Measurements from ENCODE around the gene ERVV-1. TPM values are rescaled to one million over a fixed set of nuclear protein-coding genes. Genes with fewer than 3 reads are reported as not detected.

Gene ERVV-1
- total and polyA plus RNA-seq, 2 of the 13 experiments (the other 11 are each of a cell fraction or from before 2014, with no cell fraction given) = not detected

DNA sequence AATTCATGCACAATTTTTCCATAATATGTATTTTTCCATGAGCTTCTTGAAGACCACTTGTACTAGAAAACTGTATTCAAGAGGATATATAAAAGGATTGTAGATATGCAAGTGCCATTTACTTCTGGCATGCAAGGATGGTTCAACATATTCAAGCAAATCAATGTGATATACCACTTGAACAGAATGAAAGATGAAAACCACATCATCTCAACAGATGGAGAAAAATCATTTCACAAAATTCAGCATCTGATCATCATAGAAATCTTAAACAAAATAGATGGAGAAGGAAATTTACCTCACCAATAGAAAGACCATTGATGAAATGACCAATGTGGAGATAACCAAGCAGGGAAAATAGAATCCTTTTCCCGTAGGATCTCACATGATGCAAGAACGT is 45.9 kb upstream of the ERVV-1 start:
- H2AFZ ChIP-seq (ENCODE audit: low read length) = no peak overlapping the region
- FAIRE-seq = no peak
- ChIA-PET CTCF (ENCODE audit: low intra/inter-chr PET ratio, low total read pairs) (no interaction called here), POLR2A (no interaction called here)
- no peak overlapping the region for H3K4me3 ChIP-seq (replicated peaks in 1 of 3; ENCODE audit: insufficient read depth in 1 of 3, low read depth in 2 of 3, low read length in 3 of 3)
- no peak for DNase-seq (ENCODE audit: low spot score)
- WGBS (ENCODE audit: low lambda C conversion rate) = 1% methylated on average over 2 of the region's 2 CpGs
- ATAC-seq = no peak
- no peaks in the 10 kb centered on the region for H3K27me3 ChIP-seq (ENCODE audit: control insufficient read depth in 1 of 2, insufficient read depth in 2 of 2, low read length in 2 of 2)
- no peaks in the 10 kb centered on the region for H4K20me1 ChIP-seq (ENCODE audit: insufficient read depth, low read length)
- H3K27ac ChIP-seq (ENCODE audit: extremely low read length, insufficient read depth, low read length) = no peak overlapping the region
- BruUV-seq (replicated peaks) = no TSS peak
- 0 out of 2 replicates have a peak, but pooled peaks cover 10% of the 10 kb centered on the region for H3K4me1 ChIP-seq (ENCODE audit: insufficient read depth, low read length)
- in situ Hi-C loops (cut with HindIII; ENCODE audit: extremely low pct_ligation_motif_present, low pct_unique_long_range_greater_than_20kb) = no loop called here
- intact Hi-C loops (cut with micrococcal nuclease; ENCODE audit: unreplicated experiment) = no loop called here
- TF ChIP-seq CCAR2 (optimal IDR thresholded peaks at IDR 0.05; ENCODE audit: low read depth, low read length) (no peak), MATR3 (CRISPR knock-in tag; IDR thresholded peaks at IDR 0.05) (no peak), ZNF17 (CRISPR knock-in tag; IDR thresholded peaks at IDR 0.05) (no peak), NR2F6 (IDR thresholded peaks at IDR 0.05) (no peak), NR2F6 (CRISPR knock-in tag; IDR thresholded peaks at IDR 0.05) (no peak)
- TF ChIP-seq, protein P1, sequence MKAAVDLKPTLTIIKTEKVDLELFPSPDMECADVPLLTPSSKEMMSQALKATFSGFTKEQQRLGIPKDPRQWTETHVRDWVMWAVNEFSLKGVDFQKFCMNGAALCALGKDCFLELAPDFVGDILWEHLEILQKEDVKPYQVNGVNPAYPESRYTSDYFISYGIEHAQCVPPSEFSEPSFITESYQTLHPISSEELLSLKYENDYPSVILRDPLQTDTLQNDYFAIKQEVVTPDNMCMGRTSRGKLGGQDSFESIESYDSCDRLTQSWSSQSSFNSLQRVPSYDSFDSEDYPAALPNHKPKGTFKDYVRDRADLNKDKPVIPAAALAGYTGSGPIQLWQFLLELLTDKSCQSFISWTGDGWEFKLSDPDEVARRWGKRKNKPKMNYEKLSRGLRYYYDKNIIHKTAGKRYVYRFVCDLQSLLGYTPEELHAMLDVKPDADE (CRISPR knock-in tag; IDR thresholded peaks at IDR 0.05) = no peak
- TF ChIP-seq, protein P2, sequence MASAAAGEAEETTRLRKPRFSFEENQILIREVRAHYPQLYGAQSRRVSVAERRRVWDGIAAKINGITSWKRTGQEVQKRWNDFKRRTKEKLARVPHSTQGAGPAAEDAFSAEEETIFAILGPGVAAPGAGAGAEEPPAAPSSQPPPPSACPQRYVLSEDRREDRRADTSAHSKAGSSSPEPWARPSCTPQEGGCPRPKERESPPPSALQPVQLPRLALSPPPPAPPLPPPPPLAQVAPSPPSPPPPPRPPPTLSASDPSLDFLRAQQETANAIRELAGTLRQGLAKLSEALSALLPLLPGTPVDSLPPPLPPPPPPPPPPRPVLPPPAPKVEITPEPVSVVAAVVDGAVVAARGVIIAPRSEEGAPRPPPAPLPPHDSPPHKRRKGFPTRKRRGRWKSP (CRISPR knock-in tag; IDR thresholded peaks at IDR 0.05) = no peak
- H3K9ac ChIP-seq (ENCODE audit: insufficient read depth, low read depth, low read length) = no peak overlapping the region
- peaks cover 32% of the 10 kb centered on the region for H3K9me3 ChIP-seq (ENCODE audit: low read length)
- no peak overlapping the region for H3K4me2 ChIP-seq (ENCODE audit: low read depth, low read length)
- H3K36me3 ChIP-seq (replicated peaks in 1 of 2; ENCODE audit: control insufficient read depth in 1 of 2, insufficient read depth in 2 of 2, low read length in 2 of 2) = no peaks in the 10 kb centered on the region
- no peaks in the 10 kb centered on the region for H3K79me2 ChIP-seq (ENCODE audit: insufficient read depth, low read length)

DNA sequence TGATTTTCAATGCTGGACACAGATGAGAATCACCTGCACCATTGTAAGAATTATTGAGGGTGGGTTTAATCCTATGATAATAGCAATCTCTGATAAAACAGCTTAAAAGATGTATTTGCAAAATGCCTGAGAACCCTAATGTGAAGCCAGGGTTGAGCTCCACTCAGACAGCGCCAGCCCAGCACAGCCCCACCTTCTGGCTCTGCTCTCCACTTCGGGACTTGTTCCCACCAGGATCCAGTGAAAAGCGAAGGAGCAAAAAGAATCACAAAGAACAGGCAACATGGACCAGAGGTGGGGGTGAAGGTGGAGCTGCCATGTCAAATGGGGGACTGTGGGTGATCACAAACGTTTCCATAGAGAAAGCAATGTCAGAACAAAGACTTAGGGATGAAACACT is 32.4 kb upstream of the ERVV-1 start:
- Histone ChIP-seq H3K79me2 (ENCODE audit: insufficient read depth, low read length) (no peaks in the 10 kb centered on the region), H3K36me3 (replicated peaks in 1 of 2; ENCODE audit: control insufficient read depth in 1 of 2, insufficient read depth in 2 of 2, low read length in 2 of 2) (no peaks in the 10 kb centered on the region), H3K4me1 (ENCODE audit: insufficient read depth, low read length) (no peaks in the 10 kb centered on the region), H3K4me2 (ENCODE audit: low read depth, low read length) (no peak overlapping the region), H4K20me1 (ENCODE audit: insufficient read depth, low read length) (no peaks in the 10 kb centered on the region), H3K9ac (ENCODE audit: insufficient read depth, low read depth, low read length) (no peak overlapping the region), H3K9me3 (ENCODE audit: low read length) (peaks cover 32% of the 10 kb centered on the region), H3K4me3 (replicated peaks in 1 of 3; ENCODE audit: insufficient read depth in 1 of 3, low read depth in 2 of 3, low read length in 3 of 3) (no peak overlapping the region), H3K27me3 (ENCODE audit: control insufficient read depth in 1 of 2, insufficient read depth in 2 of 2, low read length in 2 of 2) (no peaks in the 10 kb centered on the region; a peak in 2 of 5 replicates), H3K27ac (ENCODE audit: extremely low read length, insufficient read depth, low read length) (no peak overlapping the region), H2AFZ (ENCODE audit: low read length) (no peak overlapping the region)
- WGBS (ENCODE audit: low lambda C conversion rate) = 5% methylated on average over 4 of the region's 4 CpGs
- ATAC-seq (no peak), FAIRE-seq (no peak), DNase-seq (ENCODE audit: low spot score) (no peak)
- in situ Hi-C loops (cut with HindIII; ENCODE audit: extremely low pct_ligation_motif_present, low pct_unique_long_range_greater_than_20kb) = no loop called here
- intact Hi-C loops (cut with micrococcal nuclease; ENCODE audit: unreplicated experiment) = no loop called here
- BruUV-seq (replicated peaks) = no TSS peak
- CTCF ChIA-PET (ENCODE audit: low intra/inter-chr PET ratio, low total read pairs) = no interaction called here
- POLR2A ChIA-PET = no interaction called here
- TF ChIP-seq, protein P3, sequence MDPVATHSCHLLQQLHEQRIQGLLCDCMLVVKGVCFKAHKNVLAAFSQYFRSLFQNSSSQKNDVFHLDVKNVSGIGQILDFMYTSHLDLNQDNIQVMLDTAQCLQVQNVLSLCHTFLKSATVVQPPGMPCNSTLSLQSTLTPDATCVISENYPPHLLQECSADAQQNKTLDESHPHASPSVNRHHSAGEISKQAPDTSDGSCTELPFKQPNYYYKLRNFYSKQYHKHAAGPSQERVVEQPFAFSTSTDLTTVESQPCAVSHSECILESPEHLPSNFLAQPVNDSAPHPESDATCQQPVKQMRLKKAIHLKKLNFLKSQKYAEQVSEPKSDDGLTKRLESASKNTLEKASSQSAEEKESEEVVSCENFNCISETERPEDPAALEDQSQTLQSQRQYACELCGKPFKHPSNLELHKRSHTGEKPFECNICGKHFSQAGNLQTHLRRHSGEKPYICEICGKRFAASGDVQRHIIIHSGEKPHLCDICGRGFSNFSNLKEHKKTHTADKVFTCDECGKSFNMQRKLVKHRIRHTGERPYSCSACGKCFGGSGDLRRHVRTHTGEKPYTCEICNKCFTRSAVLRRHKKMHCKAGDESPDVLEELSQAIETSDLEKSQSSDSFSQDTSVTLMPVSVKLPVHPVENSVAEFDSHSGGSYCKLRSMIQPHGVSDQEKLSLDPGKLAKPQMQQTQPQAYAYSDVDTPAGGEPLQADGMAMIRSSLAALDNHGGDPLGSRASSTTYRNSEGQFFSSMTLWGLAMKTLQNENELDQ (CRISPR knock-in tag; IDR thresholded peaks at IDR 0.05; ENCODE audit: borderline replicate concordance) = no peak
- no peak for TF ChIP-seq ZFY (CRISPR knock-in tag; IDR thresholded peaks at IDR 0.05)
- TF ChIP-seq BCL6 (CRISPR knock-in tag; IDR thresholded peaks at IDR 0.05) = no peak
- TF ChIP-seq, protein P4, sequence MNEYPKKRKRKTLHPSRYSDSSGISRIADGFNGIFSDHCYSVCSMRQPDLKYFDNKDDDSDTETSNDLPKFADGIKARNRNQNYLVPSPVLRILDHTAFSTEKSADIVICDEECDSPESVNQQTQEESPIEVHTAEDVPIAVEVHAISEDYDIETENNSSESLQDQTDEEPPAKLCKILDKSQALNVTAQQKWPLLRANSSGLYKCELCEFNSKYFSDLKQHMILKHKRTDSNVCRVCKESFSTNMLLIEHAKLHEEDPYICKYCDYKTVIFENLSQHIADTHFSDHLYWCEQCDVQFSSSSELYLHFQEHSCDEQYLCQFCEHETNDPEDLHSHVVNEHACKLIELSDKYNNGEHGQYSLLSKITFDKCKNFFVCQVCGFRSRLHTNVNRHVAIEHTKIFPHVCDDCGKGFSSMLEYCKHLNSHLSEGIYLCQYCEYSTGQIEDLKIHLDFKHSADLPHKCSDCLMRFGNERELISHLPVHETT (CRISPR knock-in tag; conservative IDR thresholded peaks at IDR 0.05) = no peak
